ENCODE results near the gene PLEKHB2. TPM values are rescaled to one million over a fixed set of nuclear protein-coding genes. Genes with fewer than 3 reads are reported as not detected.
"Not testable (repeated sequence)": the region's sequence is repeated elsewhere in the genome, so short reads cannot be mapped to it uniquely, and the experiment has no call there.

Gene PLEKHB2, protein sequence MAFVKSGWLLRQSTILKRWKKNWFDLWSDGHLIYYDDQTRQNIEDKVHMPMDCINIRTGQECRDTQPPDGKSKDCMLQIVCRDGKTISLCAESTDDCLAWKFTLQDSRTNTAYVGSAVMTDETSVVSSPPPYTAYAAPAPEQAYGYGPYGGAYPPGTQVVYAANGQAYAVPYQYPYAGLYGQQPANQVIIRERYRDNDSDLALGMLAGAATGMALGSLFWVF
- polyA plus RNA-seq (ENCODE audit: insufficient read length in 4 of 4) = 10 to 100 TPM; 25.9 to 92.2 (median 78.6) TPM

DNA sequence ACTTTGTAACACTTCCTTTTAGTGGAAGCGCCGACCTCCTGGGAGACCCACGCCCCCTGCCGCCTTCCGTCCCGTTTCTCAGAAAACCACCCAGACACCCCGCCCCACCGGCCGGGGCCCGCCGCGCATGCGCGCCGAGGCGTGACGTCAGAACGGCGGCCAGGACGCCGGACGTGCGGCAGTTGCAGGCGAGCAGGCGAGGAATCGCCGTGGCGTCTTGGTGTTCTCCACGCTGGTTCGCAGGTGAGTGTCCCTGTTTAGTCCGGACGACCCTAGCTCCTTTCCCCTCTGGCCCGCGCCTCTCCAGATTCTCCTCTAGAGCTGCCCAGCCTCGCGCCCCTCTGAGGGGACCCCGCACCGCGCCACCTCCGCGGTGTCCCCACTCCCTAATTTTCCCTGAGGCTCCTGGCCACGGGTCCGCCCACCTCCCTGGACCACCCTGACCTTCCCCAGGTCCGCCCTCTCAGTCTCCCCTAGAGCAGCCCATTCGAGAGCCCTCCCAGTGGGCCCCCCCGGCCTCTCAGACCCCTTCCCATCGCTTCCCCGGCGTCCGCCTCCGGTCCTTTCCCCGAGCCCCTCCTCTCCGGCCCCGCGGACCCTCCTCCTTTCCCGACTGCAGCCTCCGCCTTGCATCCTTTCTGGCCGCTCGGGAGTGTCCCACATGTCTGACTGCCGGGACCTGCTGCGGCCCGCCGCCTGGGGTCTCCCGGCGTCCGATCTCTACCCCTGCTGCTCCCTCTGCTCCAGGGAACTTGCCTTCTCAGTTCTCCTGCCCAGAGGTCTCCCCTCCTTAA, at the start of gene PLEKHB2:
Gene PLEKHB2 (plus strand): TSS at position 181 of the 794 bp plus-strand sequence. CDS start 15,606 bp downstream, outside the sequence.
- peak; percentile 81 to 87 (median 83) for DNase-seq (ENCODE audit: low read depth in 4 of 4, low spot score in 3 of 4)

DNA sequence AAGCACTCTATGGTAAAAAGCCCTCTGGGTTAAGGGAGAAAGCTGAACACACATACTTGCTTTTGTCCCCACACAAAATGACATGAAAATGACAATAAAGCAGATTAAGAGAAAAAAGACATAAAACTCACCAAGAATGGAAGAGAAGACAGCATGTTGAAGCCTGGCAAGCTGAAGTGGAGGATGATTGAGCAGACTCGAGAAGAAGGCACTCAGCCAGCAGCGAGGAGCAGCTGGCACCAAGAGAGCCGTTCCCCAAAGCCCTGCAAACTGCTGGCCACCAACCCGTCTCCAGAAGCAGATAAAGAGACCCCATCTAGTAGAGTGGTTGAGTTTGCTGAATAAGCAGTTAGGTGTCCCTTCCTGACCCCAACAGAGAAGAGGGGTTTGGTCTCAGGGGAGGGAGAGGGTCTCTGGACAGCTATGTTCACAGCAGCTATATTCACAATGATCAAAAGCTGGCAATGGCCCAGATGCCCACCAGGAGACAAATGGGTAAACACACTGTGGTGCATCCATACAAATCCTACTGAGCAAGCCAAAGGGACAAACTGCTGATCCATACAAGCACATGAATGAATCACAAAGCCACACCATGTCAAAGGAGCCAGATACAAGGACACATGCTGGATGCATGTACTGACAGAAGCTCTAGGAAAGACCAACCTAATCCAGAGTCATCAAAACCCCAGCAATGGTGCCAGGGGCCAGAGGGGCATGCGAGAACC, 48.8 kb upstream of the PLEKHB2 start:
- no peak for DNase-seq (ENCODE audit: low read depth in 4 of 4, low spot score in 3 of 4)

DNA sequence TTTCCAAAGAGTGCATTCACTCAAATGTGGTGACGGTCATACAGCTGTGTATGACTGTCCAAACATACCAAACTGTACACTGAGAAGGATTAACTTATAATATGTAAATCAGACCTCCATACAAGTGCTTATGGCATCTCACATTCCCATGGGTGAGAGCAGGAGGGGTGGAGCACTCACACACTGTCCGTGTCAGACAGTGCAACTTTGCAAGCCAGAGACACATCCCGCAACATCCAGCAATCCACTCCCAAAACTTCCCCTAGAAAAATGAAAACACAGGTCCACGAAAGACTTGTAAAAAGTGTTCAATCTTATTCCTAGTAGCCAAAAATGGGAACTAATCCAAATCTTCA, 48.2 kb upstream of the PLEKHB2 start:
- DNase-seq (ENCODE audit: low read depth in 4 of 4, low spot score in 3 of 4) = no peak

DNA sequence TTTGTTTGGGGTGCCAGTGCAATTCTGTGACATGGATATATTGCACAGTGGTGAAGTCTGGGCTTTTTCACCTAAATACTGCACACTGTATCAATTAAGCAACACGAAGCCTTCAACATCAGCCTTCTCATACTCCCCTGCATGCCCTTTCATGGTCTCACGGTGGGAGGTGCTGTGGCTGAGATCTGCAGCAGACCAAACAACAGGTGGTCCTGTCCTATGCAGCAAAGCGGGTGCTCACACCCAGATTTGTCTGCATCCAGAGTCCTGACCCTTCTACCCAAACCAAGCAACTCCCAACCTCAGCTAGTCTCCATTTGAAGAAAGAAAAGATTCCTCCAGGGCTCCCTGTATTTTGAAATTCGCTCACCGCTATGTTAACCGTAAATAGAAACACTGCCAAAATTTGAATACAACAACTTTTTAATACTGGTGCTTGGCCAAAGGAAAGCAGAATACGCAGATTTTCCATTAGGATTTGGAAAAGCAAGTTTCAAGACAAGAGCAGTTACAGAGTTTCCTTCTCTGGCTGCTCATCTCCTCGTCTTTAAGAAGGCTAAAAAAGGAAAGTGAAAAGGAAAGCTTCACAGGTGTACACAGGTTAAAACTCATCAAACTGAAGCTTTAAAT, 46.8 kb upstream of the PLEKHB2 start:
- DNase-seq (ENCODE audit: low read depth in 4 of 4, low spot score in 3 of 4) = no peak

DNA sequence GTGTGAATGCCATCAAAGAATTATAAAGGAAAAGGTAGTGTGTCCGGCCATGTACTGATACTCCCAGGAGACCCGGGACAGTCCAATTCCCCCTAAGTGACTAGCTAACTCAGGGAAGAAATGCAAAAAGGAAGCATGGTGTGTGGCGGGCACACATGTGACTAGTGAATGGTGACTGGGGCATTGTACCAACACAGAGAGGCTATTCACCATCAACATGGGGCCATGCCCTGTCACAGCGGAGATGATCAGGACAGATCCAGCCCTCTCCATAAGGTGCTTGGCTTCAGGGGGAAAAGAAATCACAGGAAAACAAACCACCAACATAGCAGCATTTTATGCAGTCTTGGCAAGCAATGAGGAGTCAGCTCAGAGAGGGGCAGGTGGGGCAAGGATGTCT, 46.2 kb upstream of the PLEKHB2 start:
- no peak for DNase-seq (ENCODE audit: low read depth in 4 of 4, low spot score in 3 of 4)

DNA sequence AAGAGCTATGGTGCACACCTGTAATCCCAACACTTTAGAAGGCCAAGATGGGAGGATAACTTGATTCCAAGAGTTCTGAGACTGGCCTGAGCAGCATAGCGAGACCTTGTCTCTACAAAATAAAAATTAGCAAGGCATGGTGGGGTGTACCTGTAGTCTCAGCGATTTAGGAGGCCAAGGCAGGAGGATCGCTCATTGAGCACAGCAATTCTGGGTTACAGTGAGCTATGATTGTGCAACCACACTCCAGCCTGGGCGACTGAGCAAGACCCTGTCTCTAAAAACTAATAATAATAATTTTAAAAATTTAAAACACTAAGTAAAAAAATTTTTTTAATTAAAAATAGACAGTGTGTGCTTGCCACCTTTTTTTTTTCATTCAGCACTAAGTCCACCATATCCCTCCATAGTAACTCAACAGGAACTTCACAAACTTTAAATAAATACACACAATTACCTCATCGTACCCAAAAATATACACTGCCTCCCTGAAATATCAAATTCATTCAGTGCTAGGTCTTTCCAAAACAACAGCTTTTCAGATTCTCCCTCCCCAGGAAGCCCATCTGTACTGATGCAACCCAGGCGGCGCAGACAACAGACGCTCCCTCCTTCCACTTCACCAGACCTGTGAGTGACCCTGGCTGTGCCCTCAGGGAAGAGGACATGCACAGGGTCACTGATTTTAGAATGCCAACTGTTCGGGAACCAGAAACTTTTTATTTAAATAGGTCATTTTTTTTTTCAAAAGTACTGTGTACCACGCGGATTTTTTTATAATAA, 41.4 kb upstream of the PLEKHB2 start:
- no peak for DNase-seq (ENCODE audit: low read depth in 4 of 4, low spot score in 3 of 4)

DNA sequence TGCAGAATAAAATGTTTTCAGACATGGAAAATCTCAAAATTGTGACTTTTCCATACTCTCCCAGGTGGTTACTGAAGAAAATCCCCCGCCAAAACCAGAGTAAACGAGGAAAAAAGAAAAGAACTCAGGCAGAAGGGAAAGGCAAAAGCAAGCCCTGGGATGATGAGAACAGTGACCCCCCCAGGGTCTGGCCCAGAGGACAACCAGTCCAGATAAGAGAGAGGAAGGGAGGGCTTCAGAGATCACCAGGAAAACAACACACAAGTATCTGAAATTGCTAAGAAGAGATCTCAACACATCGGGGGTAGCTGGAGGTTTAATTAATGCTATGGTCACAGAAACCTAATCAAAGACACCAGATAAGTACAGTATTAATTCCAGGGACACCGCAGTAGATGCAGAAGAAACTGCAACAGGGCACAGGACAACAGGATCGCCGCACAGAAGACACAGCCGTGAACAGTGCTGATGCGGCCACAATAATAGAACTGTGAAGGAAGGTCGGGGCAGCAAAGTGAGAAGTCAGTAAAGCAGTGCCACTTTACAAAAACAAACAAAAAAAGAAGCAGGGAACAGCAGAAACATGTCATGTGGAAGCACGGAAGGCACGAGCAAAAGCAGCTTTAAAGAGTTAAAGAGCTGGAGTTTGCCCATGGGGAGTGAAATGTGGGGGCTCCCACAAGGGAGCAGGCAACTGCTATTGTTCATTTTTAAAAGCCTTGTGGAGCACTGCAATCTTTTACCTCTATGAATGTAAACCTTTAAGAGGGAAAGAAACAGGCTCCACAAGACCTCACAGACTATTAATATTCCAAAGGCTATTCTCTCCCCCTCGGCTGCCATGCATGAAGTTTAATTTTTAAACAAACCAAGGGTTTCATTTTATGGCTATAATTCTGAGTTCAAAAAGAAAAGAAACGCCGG, 40.3 kb upstream of the PLEKHB2 start:
- DNase-seq (ENCODE audit: low read depth in 4 of 4, low spot score in 3 of 4) = no peak

DNA sequence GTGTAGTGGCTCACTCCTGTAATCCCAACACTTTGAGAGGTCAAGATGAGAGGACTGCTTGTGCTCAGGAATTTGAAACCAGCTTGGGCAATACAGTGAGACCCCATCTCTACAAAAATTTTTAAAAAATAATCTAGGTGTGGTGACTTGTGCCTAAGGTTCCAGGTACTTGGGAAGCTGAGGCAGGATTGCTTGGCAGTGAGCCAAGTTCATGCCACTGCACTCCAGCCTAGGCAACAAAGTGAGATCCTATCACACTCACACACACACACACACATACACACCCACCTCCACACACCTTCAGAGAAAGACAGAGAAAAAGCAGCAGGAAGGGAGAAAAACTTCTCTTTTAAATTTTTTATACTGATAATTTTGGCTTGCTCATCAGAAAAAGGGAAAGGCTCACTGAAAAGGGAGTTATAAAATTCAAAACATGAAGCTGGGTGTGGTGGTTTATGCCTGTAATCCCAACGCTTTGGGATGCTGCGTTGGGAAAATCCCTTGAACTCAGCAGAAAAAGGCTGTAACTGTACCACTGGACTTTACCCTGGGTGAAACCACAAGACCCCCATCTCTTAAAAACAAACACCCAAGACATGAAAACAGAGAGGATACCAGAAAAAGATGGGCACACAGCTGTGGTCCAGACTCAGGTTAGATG, 37.5 kb upstream of the PLEKHB2 start:
- DNase-seq (ENCODE audit: low read depth in 4 of 4, low spot score in 3 of 4) = no peak

DNA sequence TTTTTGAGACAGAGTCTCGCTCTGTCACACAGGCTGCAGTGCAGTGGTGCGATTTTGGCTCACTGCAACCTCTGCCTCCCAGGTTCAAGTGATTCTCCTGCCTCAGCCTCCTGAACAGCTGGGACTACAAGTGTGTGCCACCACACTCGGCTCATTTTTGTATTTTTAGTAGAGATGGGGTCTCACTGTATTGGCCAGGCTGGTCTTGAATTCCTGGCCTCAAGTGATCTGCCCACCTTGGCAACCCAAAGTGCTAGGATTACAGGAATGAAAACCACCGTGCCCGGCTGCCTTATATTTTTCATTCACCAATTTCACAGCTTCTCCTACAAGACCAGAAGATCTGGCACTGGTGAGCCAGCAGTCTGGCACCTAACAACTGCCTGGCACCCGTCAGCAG, 37.0 kb upstream of the PLEKHB2 start:
- not testable (repeated sequence) for DNase-seq (ENCODE audit: low read depth in 4 of 4, low spot score in 3 of 4)

DNA sequence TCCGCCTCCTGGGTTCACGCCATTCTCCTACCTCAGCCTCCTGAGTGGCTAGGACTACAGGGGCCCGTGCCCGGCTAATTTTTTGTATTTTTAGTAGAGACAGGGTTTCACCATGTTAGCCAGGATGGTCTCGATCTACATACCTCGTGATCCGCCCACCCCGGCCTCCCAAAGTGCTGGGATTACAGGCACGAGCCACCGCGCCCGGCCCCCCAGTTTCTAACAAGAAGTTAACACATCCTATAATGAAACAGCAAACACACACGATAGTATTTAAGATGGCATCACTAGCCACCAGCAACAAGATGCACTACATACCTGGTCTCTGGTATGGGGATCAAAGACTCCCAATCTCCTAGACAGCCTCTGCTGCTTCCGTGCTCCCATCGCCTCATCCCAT, 29.6 kb upstream of the PLEKHB2 start:
- not testable (repeated sequence) for DNase-seq (ENCODE audit: low read depth in 4 of 4, low spot score in 3 of 4)

DNA sequence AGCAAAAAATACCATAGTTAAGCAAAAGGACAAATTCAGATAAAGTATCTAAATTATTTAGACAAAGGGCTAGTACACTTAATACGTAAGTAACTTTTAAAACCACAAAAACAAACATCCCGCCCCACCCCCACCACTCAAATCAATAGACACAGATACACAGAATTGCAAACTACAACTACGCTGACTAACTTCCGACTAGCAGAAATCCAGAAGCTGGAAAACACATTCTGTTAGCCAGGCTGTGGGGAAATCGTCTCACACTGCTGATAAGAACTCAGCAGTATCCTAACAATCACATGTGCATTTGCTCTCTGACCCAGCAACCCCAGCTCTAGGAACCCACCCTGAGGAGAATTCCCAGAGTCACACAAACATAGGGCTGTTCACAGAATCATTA, 28.4 kb upstream of the PLEKHB2 start:
- DNase-seq (ENCODE audit: low read depth in 4 of 4, low spot score in 3 of 4) = no peak

DNA sequence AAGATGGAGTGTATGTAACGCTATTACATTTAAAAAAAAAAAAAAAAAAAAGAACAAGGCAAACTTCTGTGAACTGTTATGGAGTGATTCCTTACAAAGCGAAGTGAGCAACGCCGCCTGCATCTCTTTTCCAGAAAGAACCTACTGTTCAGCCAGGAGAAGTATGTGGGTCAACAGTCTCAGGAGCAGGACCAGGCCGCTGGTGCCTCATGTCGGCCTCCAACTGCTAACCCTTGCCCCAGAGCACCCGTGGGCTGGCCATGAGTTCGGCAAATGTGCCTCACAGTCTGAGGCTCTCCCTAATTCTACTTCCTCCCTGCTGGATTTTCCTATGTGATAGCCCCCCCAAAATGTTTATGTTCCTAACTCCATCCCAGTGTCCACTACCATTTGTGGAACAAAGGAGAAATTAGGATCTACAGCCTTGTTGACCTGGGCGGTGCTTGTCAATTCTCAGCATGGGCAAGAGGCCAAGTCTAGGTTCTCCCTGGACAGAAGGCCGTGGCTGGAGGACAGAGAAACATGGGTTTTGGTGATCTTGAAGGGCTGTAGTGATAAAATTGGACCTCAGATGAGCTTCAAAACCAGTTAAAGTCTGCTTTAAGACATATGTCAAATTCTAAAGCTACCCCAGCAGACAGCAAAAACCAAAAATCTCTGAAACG, 27.8 kb upstream of the PLEKHB2 start:
- no peak for DNase-seq (ENCODE audit: low read depth in 4 of 4, low spot score in 3 of 4)

DNA sequence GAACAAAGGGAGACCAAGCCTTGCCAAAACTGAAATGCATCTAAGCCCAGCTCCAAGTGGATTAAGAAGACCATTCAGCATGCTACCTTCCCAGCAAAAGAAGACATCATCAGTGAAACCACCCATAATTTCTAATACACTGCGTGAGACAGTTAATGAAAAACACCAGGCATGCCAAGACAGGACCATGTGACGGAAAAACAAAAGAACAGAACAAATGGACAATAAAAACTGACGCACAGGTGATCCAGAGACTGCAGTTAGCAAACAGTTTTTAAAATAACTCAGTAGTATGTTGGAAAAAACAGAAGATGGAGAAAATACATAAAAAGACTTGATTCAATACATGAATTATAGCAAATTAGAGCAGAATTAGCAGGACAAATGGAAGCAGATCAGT, 27.2 kb upstream of the PLEKHB2 start:
- DNase-seq (ENCODE audit: low read depth in 4 of 4, low spot score in 3 of 4) = no peak

DNA sequence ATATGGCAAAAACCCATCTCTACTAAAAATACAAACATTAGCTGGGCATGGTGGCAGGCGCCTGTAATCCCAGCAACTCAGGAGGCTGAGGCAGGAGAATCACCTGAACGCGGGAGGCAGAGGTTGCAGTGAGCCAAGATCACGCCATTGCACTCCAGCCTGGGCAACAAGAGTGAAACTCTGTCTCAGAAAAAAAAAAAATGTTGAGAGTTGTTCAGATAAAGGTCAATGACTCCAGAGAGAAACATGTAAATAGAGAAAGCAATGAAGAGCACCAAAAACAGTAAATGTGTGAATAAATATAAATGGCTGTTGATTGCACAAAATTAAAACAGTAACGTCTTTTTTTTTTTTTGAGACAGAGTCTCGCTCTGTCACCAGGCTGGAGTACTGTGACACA, 25.2 kb upstream of the PLEKHB2 start:
- not testable (repeated sequence) for DNase-seq (ENCODE audit: low read depth in 4 of 4, low spot score in 3 of 4)

DNA sequence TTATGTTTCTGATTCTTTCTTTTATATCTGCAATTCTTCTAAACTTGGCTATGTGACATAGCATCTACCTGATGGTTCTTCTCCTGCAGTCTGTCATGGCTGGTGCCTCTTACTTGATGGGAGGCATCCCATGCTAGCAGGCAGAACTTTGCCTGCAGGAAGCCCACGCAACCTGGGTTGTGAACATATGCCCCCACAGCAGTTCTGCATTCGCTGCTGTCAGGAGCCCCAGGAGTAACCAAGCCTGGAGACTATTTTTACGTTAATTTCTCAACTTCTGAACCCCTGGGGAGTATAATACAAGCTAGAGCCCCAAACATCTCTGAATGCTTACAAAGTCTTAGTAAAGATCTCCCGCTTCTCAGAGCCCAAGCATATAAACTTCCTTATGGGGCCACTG, 23.9 kb upstream of the PLEKHB2 start:
- no peak for DNase-seq (ENCODE audit: low read depth in 4 of 4, low spot score in 3 of 4)

DNA sequence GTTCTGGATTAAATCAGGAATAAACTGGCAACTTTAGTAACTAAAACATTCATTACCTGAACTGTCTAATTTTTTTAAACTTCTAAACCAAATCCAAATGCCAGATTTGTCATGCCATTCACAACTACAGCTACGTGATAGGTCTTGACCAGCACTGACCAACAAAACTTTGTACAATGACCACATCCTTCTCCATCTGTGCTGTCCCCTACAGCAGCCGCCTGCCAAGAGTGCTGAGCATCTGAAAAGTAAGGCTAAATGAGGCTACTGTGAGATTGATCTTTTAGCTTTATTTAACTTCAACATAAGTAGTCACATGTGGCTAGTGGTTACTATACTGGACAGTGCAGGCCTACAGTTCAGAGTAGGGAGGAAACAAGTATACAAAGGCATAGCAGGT, 19.5 kb upstream of the PLEKHB2 start:
- no peak for DNase-seq (ENCODE audit: low read depth in 4 of 4, low spot score in 3 of 4)

DNA sequence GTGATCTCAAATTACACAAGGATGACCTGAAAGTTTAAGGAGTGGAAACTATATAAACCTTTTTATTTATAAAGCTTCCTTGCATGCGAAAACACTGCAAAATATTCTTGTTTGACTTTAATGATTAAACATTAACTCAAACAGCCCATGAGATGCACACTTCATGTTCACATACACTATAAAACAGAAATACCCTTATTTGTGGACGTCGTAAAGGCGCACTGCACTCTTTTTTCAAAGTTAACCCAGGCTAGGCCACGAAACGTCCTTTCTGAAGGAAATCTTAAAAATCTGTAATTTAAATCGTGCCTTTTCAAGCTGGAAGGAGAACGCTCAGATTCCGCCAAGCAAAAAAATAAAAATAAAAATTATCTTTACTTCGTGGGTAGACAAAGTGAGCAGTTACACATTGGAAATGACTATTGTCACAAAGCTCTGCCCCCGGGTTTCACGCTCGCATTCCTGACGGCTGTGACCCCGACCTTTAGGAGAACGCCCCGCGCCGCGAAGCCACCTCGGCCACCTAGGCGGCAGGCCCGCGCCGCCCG, 12.6 kb upstream of the PLEKHB2 start:
- no peak for DNase-seq (ENCODE audit: low read depth in 4 of 4, low spot score in 3 of 4)

Measured in left renal pelvis (tissue), 4 donors.